ENCODE data around the gene ZNF256. TPM values are rescaled to one million over a fixed set of nuclear protein-coding genes. Genes with fewer than 3 reads are reported as not detected.

The ZNF256 gene
- total RNA-seq (ENCODE audit: low replicate concordance): 15.9 and 23.2 TPM in 2 replicates

DNA sequence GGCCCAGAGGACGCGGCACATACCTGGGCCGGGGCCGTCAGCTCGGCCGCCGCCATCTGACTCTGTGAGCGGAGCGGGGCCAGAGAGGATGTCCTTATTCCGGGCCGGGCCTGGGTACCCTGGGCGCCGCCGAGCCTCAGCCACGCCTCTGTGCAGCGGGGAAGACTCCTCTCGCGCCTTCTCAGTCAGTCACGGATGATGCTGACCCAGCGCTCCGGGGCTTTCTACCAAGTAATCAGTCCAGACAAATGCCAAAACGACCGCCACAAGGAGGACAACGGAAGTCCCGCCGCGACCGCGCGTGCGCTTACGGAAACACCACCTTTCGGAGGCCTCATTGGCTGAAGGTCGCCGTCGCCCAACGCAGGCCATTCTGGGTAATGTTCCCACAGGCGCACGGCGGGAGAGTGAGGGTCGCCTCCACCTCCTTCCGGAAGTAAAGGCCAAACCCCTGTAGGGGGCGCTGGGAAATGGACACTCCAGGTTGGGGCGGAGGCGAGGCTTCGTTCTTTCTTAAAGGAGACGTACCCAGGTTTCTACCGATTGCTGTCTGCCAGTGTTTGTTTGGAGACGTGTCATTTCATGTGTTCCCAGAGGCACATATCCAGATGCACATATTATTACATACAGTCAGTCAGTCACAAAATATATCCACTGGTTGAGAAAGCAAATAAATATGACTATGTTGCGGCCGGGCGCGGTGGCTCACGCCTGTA is at the start of gene ZNF256:
TSS of gene ZNF256 (minus strand) at position 288 of the 716 bp plus-strand sequence. CDS start at position 56, 232 bp downstream.
- peak within 1 kb of the TSS; percentile 83 for H3K4me2 ChIP-seq
- peak; percentile 99 for DNase-seq (ENCODE audit: low spot score)
- H3K27me3 Mint-ChIP-seq (ENCODE audit: insufficient read depth, low read depth): peaks cover 6% of the 10 kb centered on the region
- H3K4me3 Mint-ChIP-seq: peak within 1 kb of the TSS; percentile 96
- H3F3A ChIP-seq (ENCODE audit: low read depth): no peaks in the 10 kb centered on the region
- H3K9me3 Mint-ChIP-seq: peaks cover 68% of the 10 kb centered on the region
- no peaks in the 10 kb centered on the region for H3K9me3 ChIP-seq (ENCODE audit: low read depth)
- no peaks in the 10 kb centered on the region for H3K36me3 ChIP-seq
- H3K4me1 ChIP-seq: peaks cover 10% of the 10 kb centered on the region
- H3K4me1 Mint-ChIP-seq: peaks cover 8% of the 10 kb centered on the region
- no peaks in the 10 kb centered on the region for H4K20me1 ChIP-seq (ENCODE audit: low read depth)
- peak within 1 kb of the TSS; percentile 92 for H3K9ac ChIP-seq
- H3K36me3 Mint-ChIP-seq: peaks cover 41% of the 10 kb centered on the region
- peaks cover 50% of the 10 kb centered on the region for H3K79me2 ChIP-seq (ENCODE audit: low read depth)
- H3K27ac Mint-ChIP-seq: peak within 1 kb of the TSS; percentile 90
- H3K4me3 ChIP-seq: peak within 1 kb of the TSS; percentile 98
- H3K27ac ChIP-seq: no peak within 1 kb of the TSS
- H2AFZ ChIP-seq (replicated peaks): peak within 1 kb of the TSS; percentile 98
- TF ChIP-seq, protein P1, sequence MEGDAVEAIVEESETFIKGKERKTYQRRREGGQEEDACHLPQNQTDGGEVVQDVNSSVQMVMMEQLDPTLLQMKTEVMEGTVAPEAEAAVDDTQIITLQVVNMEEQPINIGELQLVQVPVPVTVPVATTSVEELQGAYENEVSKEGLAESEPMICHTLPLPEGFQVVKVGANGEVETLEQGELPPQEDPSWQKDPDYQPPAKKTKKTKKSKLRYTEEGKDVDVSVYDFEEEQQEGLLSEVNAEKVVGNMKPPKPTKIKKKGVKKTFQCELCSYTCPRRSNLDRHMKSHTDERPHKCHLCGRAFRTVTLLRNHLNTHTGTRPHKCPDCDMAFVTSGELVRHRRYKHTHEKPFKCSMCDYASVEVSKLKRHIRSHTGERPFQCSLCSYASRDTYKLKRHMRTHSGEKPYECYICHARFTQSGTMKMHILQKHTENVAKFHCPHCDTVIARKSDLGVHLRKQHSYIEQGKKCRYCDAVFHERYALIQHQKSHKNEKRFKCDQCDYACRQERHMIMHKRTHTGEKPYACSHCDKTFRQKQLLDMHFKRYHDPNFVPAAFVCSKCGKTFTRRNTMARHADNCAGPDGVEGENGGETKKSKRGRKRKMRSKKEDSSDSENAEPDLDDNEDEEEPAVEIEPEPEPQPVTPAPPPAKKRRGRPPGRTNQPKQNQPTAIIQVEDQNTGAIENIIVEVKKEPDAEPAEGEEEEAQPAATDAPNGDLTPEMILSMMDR (IDR thresholded peaks at IDR 0.05): peak; percentile 70
- TF ChIP-seq EZH2 (IDR thresholded peaks at IDR 0.05) (no peak), EZH2phosphoT487 (IDR thresholded peaks at IDR 0.05) (no peak)
- H3K27me3 ChIP-seq: no peaks in the 10 kb centered on the region

DNA sequence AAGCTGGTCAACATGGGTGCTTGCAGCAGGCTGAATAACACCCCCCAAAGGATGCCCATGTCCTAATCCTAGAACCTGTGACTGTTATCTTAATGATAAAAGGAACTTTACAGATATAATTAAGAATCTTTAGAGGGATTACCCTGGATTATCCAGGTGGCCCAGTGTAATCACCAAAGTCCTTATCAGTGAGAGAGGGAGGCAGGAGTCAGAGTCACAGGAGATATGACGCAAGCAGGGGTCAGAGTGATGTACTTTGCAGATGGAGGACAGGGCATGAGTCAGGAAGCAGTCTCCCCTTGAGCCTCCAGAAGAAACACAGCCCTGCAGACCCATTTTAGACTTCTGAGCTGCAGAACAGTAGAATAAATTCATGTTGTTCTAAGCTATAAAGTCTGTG is 45.3 kb upstream of the ZNF256 start:
- no peak overlapping the region for H3K9ac ChIP-seq
- no peaks in the 10 kb centered on the region for H3F3A ChIP-seq (ENCODE audit: low read depth)
- H3K27ac Mint-ChIP-seq: no peak overlapping the region
- DNase-seq (ENCODE audit: low spot score): no peak
- no peak overlapping the region for H3K4me2 ChIP-seq
- H3K4me3 Mint-ChIP-seq: no peak overlapping the region
- no peaks in the 10 kb centered on the region for H4K20me1 ChIP-seq (ENCODE audit: low read depth)
- H3K4me1 Mint-ChIP-seq: no peaks in the 10 kb centered on the region
- no peaks in the 10 kb centered on the region for H3K27me3 ChIP-seq
- H3K36me3 ChIP-seq: peaks cover 61% of the 10 kb centered on the region
- H3K36me3 Mint-ChIP-seq: peaks cover 84% of the 10 kb centered on the region
- H3K79me2 ChIP-seq (ENCODE audit: low read depth): peaks cover 2% of the 10 kb centered on the region
- H3K27ac ChIP-seq: no peak overlapping the region
- peaks cover 9% of the 10 kb centered on the region for H3K27me3 Mint-ChIP-seq (ENCODE audit: insufficient read depth, low read depth)
- no peak overlapping the region for H2AFZ ChIP-seq (replicated peaks)
- no peaks in the 10 kb centered on the region for H3K4me1 ChIP-seq
- peaks cover 87% of the 10 kb centered on the region for H3K9me3 Mint-ChIP-seq
- no peak overlapping the region for H3K4me3 ChIP-seq
- peaks cover 5% of the 10 kb centered on the region for H3K9me3 ChIP-seq (ENCODE audit: low read depth)
- TF ChIP-seq EZH2phosphoT487 (IDR thresholded peaks at IDR 0.05) (no peak), EZH2 (IDR thresholded peaks at IDR 0.05) (no peak)
- TF ChIP-seq, protein P1 (IDR thresholded peaks at IDR 0.05): no peak

DNA sequence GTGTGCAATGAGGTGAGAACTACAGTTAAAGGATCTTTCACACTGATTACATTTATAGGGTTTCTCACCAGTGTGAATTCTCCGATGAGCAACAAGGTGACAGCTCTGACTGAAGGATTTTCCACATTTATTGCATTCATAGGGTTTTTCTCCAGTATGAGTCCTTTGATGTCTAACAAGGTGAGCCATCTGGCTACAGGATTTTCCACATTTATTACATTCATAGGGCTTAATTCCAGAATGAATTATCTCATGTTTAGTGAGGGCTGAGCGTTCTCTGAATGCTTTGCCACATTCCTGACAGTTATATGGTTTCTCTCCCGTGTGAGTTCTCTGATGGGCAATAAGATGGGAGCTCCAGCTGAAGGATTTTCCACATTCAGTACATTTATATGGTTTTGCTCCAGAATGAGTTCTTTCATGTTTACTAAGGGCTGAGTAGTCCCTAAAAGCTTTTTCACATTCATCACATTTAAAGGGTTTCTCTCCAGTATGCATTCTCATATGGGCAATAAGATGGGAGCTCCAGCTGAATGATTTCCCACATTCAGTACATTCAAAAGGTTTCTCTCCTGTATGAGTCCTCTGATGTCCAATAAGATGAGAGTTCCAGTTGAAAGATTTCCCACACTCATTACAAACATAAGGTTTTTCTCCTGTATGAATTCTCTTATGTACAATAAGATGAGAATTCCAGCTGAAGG is 31.2 kb upstream of the ZNF256 start:
- Histone ChIP-seq H3K4me2 (no peak overlapping the region), H3K27ac (no peak overlapping the region), H3K36me3 (peaks cover 76% of the 10 kb centered on the region), H3K9me3 (ENCODE audit: low read depth) (peaks cover 83% of the 10 kb centered on the region), H2AFZ (replicated peaks) (no peak overlapping the region), H3F3A (ENCODE audit: low read depth) (peaks cover 16% of the 10 kb centered on the region), H3K4me3 (peak overlapping the region; percentile 17), H3K9ac (no peak overlapping the region), H4K20me1 (ENCODE audit: low read depth) (no peaks in the 10 kb centered on the region), H3K79me2 (ENCODE audit: low read depth) (peaks cover 3% of the 10 kb centered on the region), H3K4me1 (no peaks in the 10 kb centered on the region), H3K27me3 (no peaks in the 10 kb centered on the region)
- DNase-seq (ENCODE audit: low spot score): no peak
- Mint-ChIP-seq H3K27ac (no peak overlapping the region), H3K4me3 (no peak overlapping the region), H3K9me3 (peaks cover 96% of the 10 kb centered on the region), H3K27me3 (ENCODE audit: insufficient read depth, low read depth) (peaks cover 11% of the 10 kb centered on the region), H3K36me3 (peaks cover 93% of the 10 kb centered on the region), H3K4me1 (no peaks in the 10 kb centered on the region)
- TF ChIP-seq EZH2phosphoT487 (IDR thresholded peaks at IDR 0.05) (no peak), EZH2 (IDR thresholded peaks at IDR 0.05) (no peak)
- TF ChIP-seq, protein P1 (IDR thresholded peaks at IDR 0.05): no peak
